Lower leg skin (tissue), 3 donors: ENCODE results near the gene GET3.

Source experiments
- CTCF ChIP-seq, 3 donors: fragments of 450-650 bp; IDR thresholded peaks; one replicate each; pipeline ENCODE4 v1.5.1; 2016; ENCODE audit warnings: antibody characterized with exemption in 3 of 3, mild to moderate bottlenecking in 3 of 3, moderate library complexity in 2 of 3
- POLR2A ChIP-seq, 2 donors: fragments of 450-650 bp; IDR thresholded peaks; one replicate each; pipeline ENCODE4 v1.6.1; 2016 to 2017; ENCODE audit warnings: antibody characterized with exemption in 2 of 2, mild to moderate bottlenecking in 1 of 2, moderate library complexity in 1 of 2

DNA sequence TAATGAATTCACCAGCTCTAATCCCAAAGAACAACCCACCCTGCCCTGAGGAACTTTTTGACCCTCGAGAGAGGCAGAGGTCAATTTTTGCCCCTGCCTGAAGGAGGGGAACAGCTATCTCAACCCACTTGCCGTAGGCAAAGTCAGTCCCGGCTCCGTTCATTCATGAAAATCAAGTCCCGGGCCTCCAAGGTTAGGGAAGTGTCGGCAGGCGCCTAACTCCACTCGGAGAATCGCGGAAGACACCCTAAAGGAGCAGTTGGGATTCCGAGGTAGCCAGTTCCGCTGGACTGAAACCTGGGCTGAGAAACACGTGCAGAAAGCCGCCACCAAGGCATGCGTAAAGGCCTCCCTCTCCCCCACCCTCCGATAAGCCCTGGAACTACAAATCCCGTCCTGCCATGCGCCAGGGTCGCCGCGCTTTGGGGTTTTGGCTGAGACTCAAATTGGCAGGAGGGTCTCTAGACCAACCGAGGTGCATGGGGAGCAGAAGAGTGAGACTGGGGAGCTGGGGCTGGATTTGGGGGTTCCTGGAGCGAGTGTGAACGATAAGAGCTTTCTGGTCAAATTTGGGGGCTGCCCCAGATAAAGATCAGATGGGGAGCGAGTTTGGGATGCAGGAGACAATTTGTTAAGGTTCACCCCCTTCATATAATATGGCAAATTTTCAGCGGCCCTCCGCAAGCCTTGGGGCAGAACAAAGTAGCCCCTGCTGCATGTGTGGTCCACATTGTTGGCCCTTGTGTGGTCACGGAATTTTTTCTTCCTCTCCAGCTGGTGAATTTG lies 13.5 kb upstream of the GET3 start, which contains the start of gene TNPO2:
- TF ChIP-seq POLR2A (IDR thresholded peaks at IDR 0.05) (no peak), CTCF (IDR thresholded peaks at IDR 0.05) (no peak)
